GM23338 (cell line): ENCODE results near the gene FATE1. TPM values are rescaled to one million over a fixed set of nuclear protein-coding genes. Genes with fewer than 3 reads are reported as not detected.

ENCODE experiments used
- ATAC-seq: fragments of 200-7000 bp; cut with Tn5 transposase; 3 replicates; pipeline ENCODE4 v1.9.1; 2020
- DNase-seq: peaks from one replicate; pipeline ENCODE4 v3.0.0-alpha.2; 2015; ENCODE audit warnings: low spot score
- H2AFZ ChIP-seq: fragments of 200-600 bp; sonication (generic); 2 replicates; pipeline ENCODE4 v1.8.0; 2016; ENCODE audit warnings: antibody characterized with exemption, mild to moderate bottlenecking, moderate library complexity
- H3F3A ChIP-seq: fragments of 200-600 bp; sonication (generic); replicated peaks from 2 replicates; pipeline ENCODE4 v1.8.0; 2017; ENCODE audit warnings: antibody characterized with exemption, mixed run types, low read depth
- H3K27ac ChIP-seq: fragments of 200-600 bp; sonication (generic); 2 replicates; pipeline ENCODE4 v1.6.1; 2016; ENCODE audit warnings: low read depth
- H3K27me3 ChIP-seq: fragments of 200-600 bp; sonication (generic); 2 replicates; pipeline ENCODE4 v1.8.0; 2016; ENCODE audit warnings: mild to moderate bottlenecking, mixed run types, moderate library complexity; ENCODE audit not compliant: insufficient read depth
- H3K36me3 ChIP-seq: fragments of 200-600 bp; sonication (generic); 2 replicates; pipeline ENCODE4 v1.8.0; 2016; ENCODE audit warnings: mild to moderate bottlenecking; ENCODE audit not compliant: insufficient read depth
- H3K4me1 ChIP-seq: fragments of 200-600 bp; sonication (generic); 2 replicates; pipeline ENCODE4 v1.8.0; 2016; ENCODE audit warnings: mild to moderate bottlenecking, moderate library complexity; ENCODE audit not compliant: insufficient read depth
- H3K4me2 ChIP-seq: fragments of 200-600 bp; sonication (generic); 2 replicates; pipeline ENCODE4 v1.7.1; 2017; ENCODE audit warnings: mixed run types
- H3K4me3 ChIP-seq: fragments of 200-600 bp; sonication (generic); 2 replicates; pipeline ENCODE4 v1.6.1; 2016; ENCODE audit warnings: mixed run types
- H3K79me2 ChIP-seq: fragments of 200-600 bp; sonication (generic); replicated peaks from 2 replicates; pipeline ENCODE4 v1.8.0; 2017; ENCODE audit warnings: mild to moderate bottlenecking; ENCODE audit not compliant: insufficient read depth
- H3K9me2 ChIP-seq: fragments of 200-600 bp; sonication (generic); 2 replicates; pipeline ENCODE4 v1.8.0; 2017; ENCODE audit not compliant: insufficient read depth
- H4K20me1 ChIP-seq: fragments of 200-600 bp; sonication (generic); replicated peaks from 2 replicates; pipeline ENCODE4 v1.8.0; 2017; ENCODE audit warnings: mild to moderate bottlenecking; ENCODE audit not compliant: insufficient read depth
- H3K27ac Mint-ChIP-seq: 2 replicates; pipeline ENCODE4 v1.8.0; 2020; ENCODE audit warnings: inconsistent platforms, mild to moderate bottlenecking, moderate library complexity, mixed read lengths
- H3K27me3 Mint-ChIP-seq: 3 replicates; pipeline ENCODE4 v1.8.0; 2022; ENCODE audit warnings: low read depth, mild to moderate bottlenecking, moderate library complexity, mixed read lengths, inconsistent platforms; ENCODE audit not compliant: insufficient read depth, poor library complexity
- H3K36me3 Mint-ChIP-seq: 3 replicates; pipeline ENCODE4 v1.8.0; 2021; ENCODE audit warnings: low read depth, mild to moderate bottlenecking, inconsistent platforms, moderate library complexity, mixed read lengths
- H3K4me1 Mint-ChIP-seq: 3 replicates; pipeline ENCODE4 v1.8.0; 2020; ENCODE audit warnings: mild to moderate bottlenecking, inconsistent platforms, mixed read lengths
- H3K4me3 Mint-ChIP-seq: 3 replicates; pipeline ENCODE4 v1.8.0; 2021; ENCODE audit warnings: moderate library complexity, mild to moderate bottlenecking, inconsistent platforms, mixed read lengths
- H3K9me3 Mint-ChIP-seq: 3 replicates; pipeline ENCODE4 v1.8.0; 2020; ENCODE audit warnings: moderate library complexity, mild to moderate bottlenecking, inconsistent platforms, mixed read lengths
- CREB1 ChIP-seq: fragments of 250-450 bp; sonication (Bioruptor Pico); IDR thresholded peaks from 2 replicates; pipeline ENCODE4 v1.5.0; 2020; ENCODE audit warnings: low read depth, mild to moderate bottlenecking, moderate library complexity
- EZH2phosphoT487 ChIP-seq: fragments of 200-600 bp; sonication (generic); IDR thresholded peaks from one replicate; pipeline ENCODE4 v1.8.1; 2018; ENCODE audit warnings: antibody characterized with exemption; ENCODE audit not compliant: unreplicated experiment
- POLR2AphosphoS5 ChIP-seq: IDR thresholded peaks from 2 replicates; pipeline ENCODE4 v1.6.1; 2016; ENCODE audit warnings: antibody characterized with exemption, low read depth
- polyA plus RNA-seq: library from polyadenylated mRNA; unstranded; fragments of >200 nt; fragmentation: Nextera tagmentation; extraction: Ambion mirVana; gene quantifications from 2 replicates; pipeline ENCODE4 v1.2.1, GENCODE V29; 2016
- total RNA-seq: library from RNA; depleted of rRNA; stranded (reverse); fragments of >200 nt; shearing (Covaris generic); gene quantifications from 2 replicates; pipeline ENCODE4 v1.2.3, GENCODE V29; 2014
- TF ChIP-seq, protein P1 (sequence below): fragments of 250-450 bp; sonication (Bioruptor Pico); IDR thresholded peaks from 2 replicates; pipeline ENCODE4 v1.5.0; 2020; ENCODE audit warnings: mild to moderate bottlenecking, moderate library complexity
- TF ChIP-seq, protein P2 (sequence below), 2 experiments: fragments of 200-600 bp in 1 of 2; sonication (generic) in 1 of 2; conservative IDR thresholded peaks; 2 replicates each; pipeline versions ENCODE4 v1.5.1 to v1.6.1; 2016 to 2017; ENCODE audit warnings: antibody characterized with exemption in 2 of 2, low read depth in 2 of 2, mild to moderate bottlenecking in 2 of 2, moderate library complexity in 1 of 2
- TF ChIP-seq, protein P3 (sequence below): IDR thresholded peaks from 2 replicates; pipeline ENCODE4 v1.6.1; 2016; ENCODE audit warnings: antibody characterized with exemption

The FATE1 gene
- total and polyA plus RNA-seq, 2 experiments from 2014 or later = 0.31 TPM; not detected in 1

DNA sequence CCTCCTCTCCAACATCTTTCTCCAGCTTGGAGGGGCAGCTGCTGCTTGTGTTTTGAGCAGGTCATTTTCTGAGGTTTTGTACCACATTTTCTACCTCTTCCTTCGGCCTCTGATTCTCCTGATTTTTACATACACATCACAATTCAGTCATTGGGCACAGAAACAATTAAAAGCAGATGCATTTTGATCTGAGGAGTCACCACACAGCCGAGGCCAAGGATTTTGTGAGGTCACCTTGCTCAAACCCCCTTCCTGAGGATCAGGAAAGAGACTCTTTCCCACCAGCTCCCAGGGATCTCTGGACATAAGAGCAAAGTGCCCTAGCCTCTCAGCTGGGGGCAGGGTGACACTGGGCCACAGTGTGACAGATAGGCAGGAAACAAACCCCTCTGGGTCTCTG is 5.4 kb upstream of the FATE1 start (continued):
- TF ChIP-seq, protein P1, sequence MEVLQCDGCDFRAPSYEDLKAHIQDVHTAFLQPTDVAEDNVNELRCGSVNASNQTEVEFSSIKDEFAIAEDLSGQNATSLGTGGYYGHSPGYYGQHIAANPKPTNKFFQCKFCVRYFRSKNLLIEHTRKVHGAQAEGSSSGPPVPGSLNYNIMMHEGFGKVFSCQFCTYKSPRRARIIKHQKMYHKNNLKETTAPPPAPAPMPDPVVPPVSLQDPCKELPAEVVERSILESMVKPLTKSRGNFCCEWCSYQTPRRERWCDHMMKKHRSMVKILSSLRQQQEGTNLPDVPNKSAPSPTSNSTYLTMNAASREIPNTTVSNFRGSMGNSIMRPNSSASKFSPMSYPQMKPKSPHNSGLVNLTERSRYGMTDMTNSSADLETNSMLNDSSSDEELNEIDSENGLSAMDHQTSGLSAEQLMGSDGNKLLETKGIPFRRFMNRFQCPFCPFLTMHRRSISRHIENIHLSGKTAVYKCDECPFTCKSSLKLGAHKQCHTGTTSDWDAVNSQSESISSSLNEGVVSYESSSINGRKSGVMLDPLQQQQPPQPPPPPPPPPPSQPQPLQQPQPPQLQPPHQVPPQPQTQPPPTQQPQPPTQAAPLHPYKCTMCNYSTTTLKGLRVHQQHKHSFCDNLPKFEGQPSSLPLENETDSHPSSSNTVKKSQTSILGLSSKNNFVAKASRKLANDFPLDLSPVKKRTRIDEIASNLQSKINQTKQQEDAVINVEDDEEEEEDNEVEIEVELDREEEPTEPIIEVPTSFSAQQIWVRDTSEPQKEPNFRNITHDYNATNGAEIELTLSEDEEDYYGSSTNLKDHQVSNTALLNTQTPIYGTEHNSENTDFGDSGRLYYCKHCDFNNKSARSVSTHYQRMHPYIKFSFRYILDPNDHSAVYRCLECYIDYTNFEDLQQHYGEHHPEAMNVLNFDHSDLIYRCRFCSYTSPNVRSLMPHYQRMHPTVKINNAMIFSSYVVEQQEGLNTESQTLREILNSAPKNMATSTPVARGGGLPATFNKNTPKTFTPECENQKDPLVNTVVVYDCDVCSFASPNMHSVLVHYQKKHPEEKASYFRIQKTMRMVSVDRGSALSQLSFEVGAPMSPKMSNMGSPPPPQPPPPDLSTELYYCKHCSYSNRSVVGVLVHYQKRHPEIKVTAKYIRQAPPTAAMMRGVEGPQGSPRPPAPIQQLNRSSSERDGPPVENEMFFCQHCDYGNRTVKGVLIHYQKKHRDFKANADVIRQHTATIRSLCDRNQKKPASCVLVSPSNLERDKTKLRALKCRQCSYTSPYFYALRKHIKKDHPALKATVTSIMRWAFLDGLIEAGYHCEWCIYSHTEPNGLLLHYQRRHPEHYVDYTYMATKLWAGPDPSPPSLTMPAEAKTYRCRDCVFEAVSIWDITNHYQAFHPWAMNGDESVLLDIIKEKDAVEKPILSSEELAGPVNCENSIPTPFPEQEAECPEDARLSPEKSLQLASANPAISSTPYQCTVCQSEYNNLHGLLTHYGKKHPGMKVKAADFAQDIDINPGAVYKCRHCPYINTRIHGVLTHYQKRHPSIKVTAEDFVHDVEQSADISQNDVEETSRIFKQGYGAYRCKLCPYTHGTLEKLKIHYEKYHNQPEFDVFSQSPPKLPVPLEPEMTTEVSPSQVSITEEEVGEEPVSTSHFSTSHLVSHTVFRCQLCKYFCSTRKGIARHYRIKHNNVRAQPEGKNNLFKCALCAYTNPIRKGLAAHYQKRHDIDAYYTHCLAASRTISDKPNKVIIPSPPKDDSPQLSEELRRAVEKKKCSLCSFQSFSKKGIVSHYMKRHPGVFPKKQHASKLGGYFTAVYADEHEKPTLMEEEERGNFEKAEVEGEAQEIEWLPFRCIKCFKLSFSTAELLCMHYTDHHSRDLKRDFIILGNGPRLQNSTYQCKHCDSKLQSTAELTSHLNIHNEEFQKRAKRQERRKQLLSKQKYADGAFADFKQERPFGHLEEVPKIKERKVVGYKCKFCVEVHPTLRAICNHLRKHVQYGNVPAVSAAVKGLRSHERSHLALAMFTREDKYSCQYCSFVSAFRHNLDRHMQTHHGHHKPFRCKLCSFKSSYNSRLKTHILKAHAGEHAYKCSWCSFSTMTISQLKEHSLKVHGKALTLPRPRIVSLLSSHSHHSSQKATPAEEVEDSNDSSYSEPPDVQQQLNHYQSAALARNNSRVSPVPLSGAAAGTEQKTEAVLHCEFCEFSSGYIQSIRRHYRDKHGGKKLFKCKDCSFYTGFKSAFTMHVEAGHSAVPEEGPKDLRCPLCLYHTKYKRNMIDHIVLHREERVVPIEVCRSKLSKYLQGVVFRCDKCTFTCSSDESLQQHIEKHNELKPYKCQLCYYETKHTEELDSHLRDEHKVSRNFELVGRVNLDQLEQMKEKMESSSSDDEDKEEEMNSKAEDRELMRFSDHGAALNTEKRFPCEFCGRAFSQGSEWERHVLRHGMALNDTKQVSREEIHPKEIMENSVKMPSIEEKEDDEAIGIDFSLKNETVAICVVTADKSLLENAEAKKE (CRISPR knock-in tag) = no peak
- no peak for TF ChIP-seq CREB1 (CRISPR knock-in tag)
- TF ChIP-seq POLR2AphosphoS5 = no peak

DNA sequence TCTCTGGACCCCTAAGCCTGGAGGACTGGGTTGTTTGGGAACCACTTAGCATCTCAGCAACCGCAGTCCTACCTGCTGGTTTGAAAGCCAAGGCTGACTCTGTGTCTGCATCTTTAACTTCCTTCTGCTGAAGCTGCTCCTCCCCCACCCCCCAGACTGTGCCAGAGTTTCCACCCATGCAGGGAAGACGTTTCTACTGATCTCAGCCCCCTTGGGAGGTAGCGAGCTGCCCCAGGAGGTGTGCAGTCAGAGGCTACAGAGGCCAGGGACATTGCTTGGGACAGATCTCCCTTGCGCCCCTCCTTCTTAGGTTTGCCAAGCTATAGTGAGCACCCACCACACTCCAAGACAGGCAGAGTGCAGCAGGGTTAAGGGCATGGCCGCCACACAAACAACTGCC is 4.7 kb upstream of the FATE1 start:
- Histone ChIP-seq H2AFZ (no peak overlapping the region), H3F3A (no peaks in the 10 kb centered on the region), H3K4me2 (no peak overlapping the region), H3K9me2 (no peaks in the 10 kb centered on the region), H3K4me1 (no peaks in the 10 kb centered on the region; the same call in 1 of the 2 replicates), H3K79me2 (no peaks in the 10 kb centered on the region), H3K36me3 (no peaks in the 10 kb centered on the region), H3K4me3 (no peak overlapping the region), H3K27me3 (no peaks in the 10 kb centered on the region), H4K20me1 (no peaks in the 10 kb centered on the region), H3K27ac (no peak overlapping the region)
- Mint-ChIP-seq H3K9me3 (no peaks in the 10 kb centered on the region), H3K4me1 (peaks cover 11% of the 10 kb centered on the region; the same call in 2 of the 3 replicates), H3K27me3 (peaks cover 3% of the 10 kb centered on the region), H3K36me3 (no peaks in the 10 kb centered on the region), H3K27ac (no peak overlapping the region), H3K4me3 (no peak overlapping the region)
- ATAC-seq = no peak
- no peak for DNase-seq
- TF ChIP-seq, protein P1 (CRISPR knock-in tag) = no peak
- TF ChIP-seq EZH2phosphoT487 = no peak
- TF ChIP-seq, protein P2, sequence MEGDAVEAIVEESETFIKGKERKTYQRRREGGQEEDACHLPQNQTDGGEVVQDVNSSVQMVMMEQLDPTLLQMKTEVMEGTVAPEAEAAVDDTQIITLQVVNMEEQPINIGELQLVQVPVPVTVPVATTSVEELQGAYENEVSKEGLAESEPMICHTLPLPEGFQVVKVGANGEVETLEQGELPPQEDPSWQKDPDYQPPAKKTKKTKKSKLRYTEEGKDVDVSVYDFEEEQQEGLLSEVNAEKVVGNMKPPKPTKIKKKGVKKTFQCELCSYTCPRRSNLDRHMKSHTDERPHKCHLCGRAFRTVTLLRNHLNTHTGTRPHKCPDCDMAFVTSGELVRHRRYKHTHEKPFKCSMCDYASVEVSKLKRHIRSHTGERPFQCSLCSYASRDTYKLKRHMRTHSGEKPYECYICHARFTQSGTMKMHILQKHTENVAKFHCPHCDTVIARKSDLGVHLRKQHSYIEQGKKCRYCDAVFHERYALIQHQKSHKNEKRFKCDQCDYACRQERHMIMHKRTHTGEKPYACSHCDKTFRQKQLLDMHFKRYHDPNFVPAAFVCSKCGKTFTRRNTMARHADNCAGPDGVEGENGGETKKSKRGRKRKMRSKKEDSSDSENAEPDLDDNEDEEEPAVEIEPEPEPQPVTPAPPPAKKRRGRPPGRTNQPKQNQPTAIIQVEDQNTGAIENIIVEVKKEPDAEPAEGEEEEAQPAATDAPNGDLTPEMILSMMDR (conservative IDR thresholded peaks at IDR 0.05; ENCODE audit: low read depth in 2 of 2) = no peak
- no peak for TF ChIP-seq POLR2AphosphoS5
- TF ChIP-seq, protein P3, sequence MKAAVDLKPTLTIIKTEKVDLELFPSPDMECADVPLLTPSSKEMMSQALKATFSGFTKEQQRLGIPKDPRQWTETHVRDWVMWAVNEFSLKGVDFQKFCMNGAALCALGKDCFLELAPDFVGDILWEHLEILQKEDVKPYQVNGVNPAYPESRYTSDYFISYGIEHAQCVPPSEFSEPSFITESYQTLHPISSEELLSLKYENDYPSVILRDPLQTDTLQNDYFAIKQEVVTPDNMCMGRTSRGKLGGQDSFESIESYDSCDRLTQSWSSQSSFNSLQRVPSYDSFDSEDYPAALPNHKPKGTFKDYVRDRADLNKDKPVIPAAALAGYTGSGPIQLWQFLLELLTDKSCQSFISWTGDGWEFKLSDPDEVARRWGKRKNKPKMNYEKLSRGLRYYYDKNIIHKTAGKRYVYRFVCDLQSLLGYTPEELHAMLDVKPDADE = no peak
